Heart right ventricle (tissue), 16 donors: Measurements from ENCODE around the gene MMP23B. TPM values are rescaled to one million over a fixed set of nuclear protein-coding genes. Genes with fewer than 3 reads are reported as not detected.

Experiments
- ATAC-seq, 8 donors: fragments of 200-7000 bp; cut with Tn5 transposase; one replicate each; pipeline ENCODE4 v1.9.1; 2020; ENCODE audit warnings: mild to moderate bottlenecking in 8 of 8, moderate library complexity in 8 of 8, moderate number of reproducible peaks in 1 of 8
- DNase-seq, 2 donors: peaks; one replicate each; pipeline ENCODE4 v3.0.0-alpha.2; 2020
- H3K27ac ChIP-seq, 10 donors: fragments of 200-600 bp; sonication (generic) in 2 of 10; one replicate each; pipeline versions ENCODE4 v1.5.0 to v1.8.0; 2020 to 2022; ENCODE audit warnings: mild to moderate bottlenecking in 3 of 10
- H3K27me3 ChIP-seq, 7 donors: fragments of 200-600 bp; one replicate each; pipeline ENCODE4 v1.8.0; 2021 to 2022; ENCODE audit warnings: mild to moderate bottlenecking in 2 of 7
- H3K36me3 ChIP-seq, 9 donors: fragments of 200-600 bp; sonication (generic) in 1 of 9; one replicate each; pipeline versions ENCODE4 v1.5.0 to v1.8.0; 2020 to 2022; ENCODE audit warnings: mild to moderate bottlenecking in 2 of 9
- H3K4me1 ChIP-seq, 9 donors: fragments of 200-600 bp; sonication (generic) in 1 of 9; one replicate each; pipeline versions ENCODE4 v1.5.0 to v1.8.0; 2020 to 2022; ENCODE audit warnings: mild to moderate bottlenecking in 4 of 9
- H3K4me3 ChIP-seq, 10 donors: fragments of 200-600 bp; sonication (generic) in 2 of 10; one replicate each; pipeline versions ENCODE4 v1.5.0 to v1.8.0; 2020 to 2022; ENCODE audit warnings: mild to moderate bottlenecking in 7 of 10, moderate library complexity in 2 of 10
- H3K9me3 ChIP-seq, 11 donors: fragments of 200-600 bp in 10 of 11; sonication (generic) in 2 of 11; one replicate each; pipeline versions ENCODE4 v1.5.0 to v1.8.0; 2013 to 2022; ENCODE audit warnings: mild to moderate bottlenecking in 2 of 11, control low read depth in 1 of 11, moderate library complexity in 1 of 11
- WGBS, 2 donors: extraction: QIAGEN DNeasy Blood & Tissue Kit; methylation state at CpG; one replicate each; pipeline ENCODE4 v1.1.7; 2013; ENCODE audit warnings: inconsistent platforms in 1 of 2; 5-methylcytosine and 5-hydroxymethylcytosine counted together
- intact Hi-C, 10 donors: fragments of 100-400 bp; cut with DNase I; formaldehyde crosslinking; loops; one replicate each; pipeline versions ENCODE4 v1.11.1 to v1.14.2; 2022
- polyA plus RNA-seq, 2 donors: library from polyadenylated mRNA; stranded (reverse); fragments of 200-250 nt; gene quantifications; one replicate each; pipeline ENCODE4 v1.2.3, GENCODE V29; 2013
- total RNA-seq, 10 donors: library from RNA; stranded (reverse); fragmentation: NEBNext Ultra II Directional in 3 of 10; extraction: Animal tissue kit (Norgen Biotek cat#: 25700) in 3 of 10; gene quantifications; one replicate each; pipeline versions ENCODE4 v1.2.1 to v1.2.4, GENCODE V29; 2021 to 2023
- TF ChIP-seq, protein P1 (sequence below), 9 donors: fragments of 200-600 bp; sonication (generic) in 2 of 9; IDR thresholded peaks; one replicate each; pipeline versions ENCODE4 v1.5.0 to v1.8.0; 2021 to 2022; ENCODE audit warnings: antibody characterized with exemption in 9 of 9, mild to moderate bottlenecking in 5 of 9, moderate library complexity in 1 of 9
- donor health status: Arrhythmogenic right ventricular cardiomyopathy.
- donor health status: ischemic (EF 13 %, LVEDD 7.1; RV severe dilation, severe dysfunction).
- donor health status: healthy with polysubstance abuse.
- donor health status: DM: no; HTN: yes; CAD: no.
- donor health status: DM: no; HTN: no; CAD: no.
- donor health status: ischemic (EF 25% LVEDD 6.9; RV normal size, moderate dysfunction).
- donor health status: ischemic (EF 25% LVEDD 5.7; RV mildly dilated, moderate dysfunction).
- donor health status: healthy.
- donor health status: DM: yes; HTN: yes; CAD: no.
- donor health status: Ischemic cardiomyopathy.
- donor health status: ischemic (EF 35%, LVEDD 5.7; RV mildly dilated, moderate dysfunction).
- donor health status: nonischemic (EF 11% LVEDD 7.7; RV severe dilation, severe dysfunction).
- donor health status: DM: yes; HTN: yes; CAD: no.
- donor health status: PGD.
- donor health status: ischemic (EF 29% LVEDD 5.4; RV normal size, mild dysfunction).
- donor health status: nonischemic (EF 23%, LVEDD 6.1; RV moderate dilation, normal function).

The MMP23B gene
- total and polyA plus RNA-seq, 12 donors, result 14.2 to 113 (median 63.1) TPM

DNA sequence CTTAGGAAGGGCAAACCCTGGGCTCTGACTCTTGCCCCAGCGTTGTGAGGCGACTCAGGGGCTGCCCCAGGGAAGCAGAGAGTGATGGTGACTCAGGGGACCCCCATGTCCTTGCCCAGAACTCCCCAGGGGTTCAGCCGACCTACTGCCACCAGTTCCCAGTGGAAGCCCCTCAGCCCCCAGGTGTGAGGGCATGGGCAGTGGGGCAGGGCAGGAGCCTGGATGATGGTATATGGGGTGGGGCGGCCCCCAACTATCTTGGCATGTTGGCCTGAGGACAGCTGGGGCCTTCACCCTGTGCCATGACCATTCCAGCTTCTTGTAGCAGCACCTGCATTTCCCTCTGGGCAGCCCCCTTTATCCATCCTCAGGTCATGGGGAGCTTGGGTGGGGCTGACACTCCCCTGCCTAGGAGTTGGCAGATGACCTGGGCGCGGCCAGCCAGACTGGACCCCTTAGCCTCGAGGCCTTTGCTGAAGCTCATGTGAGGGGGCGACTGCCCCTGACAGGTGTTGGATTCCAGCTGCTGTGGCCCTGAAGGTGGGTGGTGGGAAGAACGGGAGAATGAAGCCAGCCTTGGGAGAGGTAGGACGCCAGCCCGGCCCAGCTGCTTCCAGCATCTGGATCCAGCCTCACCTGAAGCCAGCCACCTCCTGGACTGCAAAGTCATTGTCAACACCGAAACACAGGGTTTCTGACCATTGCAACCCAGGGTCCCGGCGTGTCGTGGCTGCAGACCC lies 30.2 kb upstream of the MMP23B start:
- H3K27me3 ChIP-seq, result peaks cover 13 to 59% (median 44%) of the 10 kb centered on the region in 7 donors
- H3K4me3 ChIP-seq, result no peak overlapping the region
- intact Hi-C loops, result no loop called here
- no peaks in the 10 kb centered on the region for H3K36me3 ChIP-seq
- DNase-seq (no peak), ATAC-seq (no peak)
- no peak overlapping the region for H3K27ac ChIP-seq
- H3K4me1 ChIP-seq, result peaks cover 0 to 30% (median 14%) of the 10 kb centered on the region in 9 donors
- 87 to 91% methylated on average over 15 of the region's 15 CpGs for WGBS, 2 donors
- TF ChIP-seq, protein P1, sequence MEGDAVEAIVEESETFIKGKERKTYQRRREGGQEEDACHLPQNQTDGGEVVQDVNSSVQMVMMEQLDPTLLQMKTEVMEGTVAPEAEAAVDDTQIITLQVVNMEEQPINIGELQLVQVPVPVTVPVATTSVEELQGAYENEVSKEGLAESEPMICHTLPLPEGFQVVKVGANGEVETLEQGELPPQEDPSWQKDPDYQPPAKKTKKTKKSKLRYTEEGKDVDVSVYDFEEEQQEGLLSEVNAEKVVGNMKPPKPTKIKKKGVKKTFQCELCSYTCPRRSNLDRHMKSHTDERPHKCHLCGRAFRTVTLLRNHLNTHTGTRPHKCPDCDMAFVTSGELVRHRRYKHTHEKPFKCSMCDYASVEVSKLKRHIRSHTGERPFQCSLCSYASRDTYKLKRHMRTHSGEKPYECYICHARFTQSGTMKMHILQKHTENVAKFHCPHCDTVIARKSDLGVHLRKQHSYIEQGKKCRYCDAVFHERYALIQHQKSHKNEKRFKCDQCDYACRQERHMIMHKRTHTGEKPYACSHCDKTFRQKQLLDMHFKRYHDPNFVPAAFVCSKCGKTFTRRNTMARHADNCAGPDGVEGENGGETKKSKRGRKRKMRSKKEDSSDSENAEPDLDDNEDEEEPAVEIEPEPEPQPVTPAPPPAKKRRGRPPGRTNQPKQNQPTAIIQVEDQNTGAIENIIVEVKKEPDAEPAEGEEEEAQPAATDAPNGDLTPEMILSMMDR (IDR thresholded peaks at IDR 0.05), result no peak
- H3K9me3 ChIP-seq, result no peaks in the 10 kb centered on the region

GRCh38 chr1:1602304-1602967 lies 29.5 kb upstream of the MMP23B start:
- intact Hi-C loops, result no loop called here
- DNase-seq (no peak), ATAC-seq (no peak)
- Histone ChIP-seq H3K4me3 (no peak overlapping the region), H3K36me3 (no peaks in the 10 kb centered on the region), H3K27me3 (peaks cover 13 to 54% (median 43%) of the 10 kb centered on the region in 7 donors), H3K27ac (no peak overlapping the region), H3K4me1 (peaks cover 0 to 25% (median 14%) of the 10 kb centered on the region in 9 donors), H3K9me3 (no peaks in the 10 kb centered on the region)
- 52 to 54% methylated on average over 18 of the region's 18 CpGs for WGBS, 2 donors
- TF ChIP-seq, protein P1 (IDR thresholded peaks at IDR 0.05), result no peak

DNA sequence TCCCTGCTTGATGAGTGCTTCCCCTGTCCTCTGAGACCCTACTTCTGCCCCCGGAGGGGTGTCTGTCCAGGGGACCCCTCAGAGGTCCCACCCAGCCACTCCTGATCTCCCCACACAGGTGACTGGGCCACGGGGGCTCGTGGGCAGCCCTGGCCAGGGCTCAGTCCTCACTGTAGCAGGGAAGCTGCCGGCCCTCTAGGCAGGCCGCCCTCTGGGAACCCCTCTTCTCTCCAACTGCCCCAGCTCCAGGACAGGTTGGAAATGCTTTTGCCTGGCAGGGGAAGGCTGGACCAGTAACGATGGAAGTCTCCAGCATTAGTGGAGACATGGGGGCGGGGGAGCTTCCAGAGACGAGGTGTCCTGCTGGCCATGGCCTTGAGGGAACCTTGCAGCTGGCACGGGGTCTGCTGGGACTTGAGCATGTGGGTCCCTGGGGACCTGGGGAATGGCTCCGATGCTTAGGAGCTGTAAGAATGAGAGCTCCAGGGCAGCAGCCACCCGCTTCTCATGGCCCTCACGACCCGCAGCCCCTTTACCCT lies 28.9 kb upstream of the MMP23B start:
- 67% methylated on average over 13 of the region's 13 CpGs for WGBS, 2 donors
- no peak for DNase-seq
- Histone ChIP-seq H3K4me3 (no peak overlapping the region), H3K9me3 (no peaks in the 10 kb centered on the region), H3K36me3 (no peaks in the 10 kb centered on the region), H3K27me3 (peaks cover 7 to 48% (median 38%) of the 10 kb centered on the region in 7 donors), H3K4me1 (peaks cover 0 to 20% (median 13%) of the 10 kb centered on the region in 9 donors), H3K27ac (no peak overlapping the region)
- ATAC-seq, result no peak
- intact Hi-C loops, result no loop called here
- TF ChIP-seq, protein P1 (IDR thresholded peaks at IDR 0.05), result no peak

- WGBS, 2 donors, result 65 to 69% methylated on average over 13 of the region's 13 CpGs
- Histone ChIP-seq H3K9me3 (no peaks in the 10 kb centered on the region), H3K4me1 (peaks cover 0 to 20% (median 13%) of the 10 kb centered on the region in 9 donors), H3K27ac (no peak overlapping the region), H3K27me3 (peaks cover 0 to 40% (median 33%) of the 10 kb centered on the region in 7 donors), H3K4me3 (no peak overlapping the region), H3K36me3 (no peaks in the 10 kb centered on the region)
- DNase-seq, result no peak
- TF ChIP-seq, protein P1 (IDR thresholded peaks at IDR 0.05), result no peak
- intact Hi-C loops, result no loop called here
- ATAC-seq, result no peak
These were observed 28.2 kb upstream of the MMP23B start for GRCh38 chr1:1603671-1604373.
